Cardiac muscle cell (in vitro differentiated cells and primary cell): ENCODE results near the gene KIF6. TPM values are rescaled to one million over a fixed set of nuclear protein-coding genes. Genes with fewer than 3 reads are reported as not detected.

Experiments
- DNase-seq, 2 donors: peaks; one replicate each; pipeline versions ENCODE4 v3.0.0 to v3.0.0-alpha.2; 2010 to 2017; ENCODE audit warnings: low read depth in 1 of 2, low spot score in 1 of 2
- H3K27ac ChIP-seq: fragments of 200-600 bp; sonication (generic); 2 replicates; pipeline ENCODE4 v1.5.1; 2016
- H3K27me3 ChIP-seq: fragments of 200-600 bp; sonication (generic); 2 replicates; pipeline ENCODE4 v1.6.0; 2016; ENCODE audit warnings: control low read depth
- H3K36me3 ChIP-seq: fragments of 200-600 bp; sonication (generic); 2 replicates; pipeline ENCODE4 v1.5.1; 2016; ENCODE audit warnings: control low read depth
- H3K4me1 ChIP-seq: fragments of 200-600 bp; sonication (generic); 2 replicates; pipeline ENCODE4 v1.8.1; 2017; ENCODE audit warnings: low read depth, mild to moderate bottlenecking, mixed run types
- H3K4me3 ChIP-seq: fragments of 200-600 bp; sonication (generic); 2 replicates; pipeline ENCODE4 v1.5.1; 2016; ENCODE audit warnings: mild to moderate bottlenecking
- H3K9me3 ChIP-seq: fragments of 200-600 bp; sonication (generic); 2 replicates; pipeline ENCODE4 v1.5.1; 2017; ENCODE audit warnings: low read depth, mild to moderate bottlenecking, control low read depth
- polyA plus RNA-seq: library from polyadenylated mRNA; unstranded; fragments of >200 nt; fragmentation: Nextera tagmentation; extraction: Ambion mirVana; gene quantifications from 2 replicates; pipeline ENCODE4 v1.2.1, GENCODE V29; 2016
- total RNA-seq: library from RNA; depleted of rRNA; stranded (reverse); fragments of >200 nt; gene quantifications from 2 replicates; pipeline ENCODE4 v1.2.3, GENCODE V29; 2016
- TF ChIP-seq, protein P1 (sequence below): IDR thresholded peaks from 2 replicates; pipeline ENCODE4 v1.5.1; 2012; ENCODE audit warnings: low read depth, mild to moderate bottlenecking, low read length

KIF6 gene
- total and polyA plus RNA-seq, 2 experiments from 2014 or later, result 0.69 to 1.7 TPM

DNA sequence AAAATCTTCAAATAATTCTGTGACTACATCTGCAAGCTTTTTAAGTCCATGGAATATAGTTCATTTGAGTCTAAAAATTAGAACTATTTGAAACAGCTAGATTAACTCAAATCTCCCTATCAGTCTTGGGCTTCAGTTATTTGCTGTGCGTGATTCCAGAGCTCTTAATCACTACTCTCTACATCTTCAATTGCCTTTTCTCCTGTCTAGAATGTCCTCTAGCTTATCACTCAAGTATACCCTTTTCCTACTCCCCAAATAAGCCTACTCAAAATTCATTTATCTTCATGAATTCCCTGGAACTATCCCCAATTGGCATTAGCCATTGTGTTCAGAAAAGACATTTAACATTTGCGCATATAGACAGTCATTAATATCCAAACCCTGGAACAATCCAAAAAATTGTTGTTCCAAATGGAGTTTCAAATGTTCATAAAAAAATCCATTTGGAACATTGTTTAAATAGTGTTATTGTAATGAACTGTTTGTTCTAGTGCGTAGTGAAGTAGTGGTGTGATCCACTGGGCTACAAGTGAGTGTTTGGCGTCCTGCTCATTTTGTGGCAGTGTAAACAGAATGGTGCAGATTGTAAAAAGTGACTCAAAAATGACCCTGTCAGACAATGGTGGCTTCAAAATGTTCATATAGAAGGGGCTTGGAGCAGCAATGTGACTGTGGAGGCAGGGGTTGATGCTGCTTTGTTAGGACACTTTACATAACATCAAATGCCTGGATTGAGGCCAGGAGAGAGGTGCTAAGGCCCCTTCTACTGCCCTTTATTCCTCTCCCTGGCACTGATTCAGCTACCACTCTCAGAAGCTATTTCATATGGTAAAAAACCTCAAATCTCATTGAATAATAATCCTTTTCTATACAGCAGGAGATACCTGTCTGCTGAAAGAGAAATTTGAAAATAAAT is 122.3 kb downstream of the KIF6 start:
- TF ChIP-seq, protein P1, sequence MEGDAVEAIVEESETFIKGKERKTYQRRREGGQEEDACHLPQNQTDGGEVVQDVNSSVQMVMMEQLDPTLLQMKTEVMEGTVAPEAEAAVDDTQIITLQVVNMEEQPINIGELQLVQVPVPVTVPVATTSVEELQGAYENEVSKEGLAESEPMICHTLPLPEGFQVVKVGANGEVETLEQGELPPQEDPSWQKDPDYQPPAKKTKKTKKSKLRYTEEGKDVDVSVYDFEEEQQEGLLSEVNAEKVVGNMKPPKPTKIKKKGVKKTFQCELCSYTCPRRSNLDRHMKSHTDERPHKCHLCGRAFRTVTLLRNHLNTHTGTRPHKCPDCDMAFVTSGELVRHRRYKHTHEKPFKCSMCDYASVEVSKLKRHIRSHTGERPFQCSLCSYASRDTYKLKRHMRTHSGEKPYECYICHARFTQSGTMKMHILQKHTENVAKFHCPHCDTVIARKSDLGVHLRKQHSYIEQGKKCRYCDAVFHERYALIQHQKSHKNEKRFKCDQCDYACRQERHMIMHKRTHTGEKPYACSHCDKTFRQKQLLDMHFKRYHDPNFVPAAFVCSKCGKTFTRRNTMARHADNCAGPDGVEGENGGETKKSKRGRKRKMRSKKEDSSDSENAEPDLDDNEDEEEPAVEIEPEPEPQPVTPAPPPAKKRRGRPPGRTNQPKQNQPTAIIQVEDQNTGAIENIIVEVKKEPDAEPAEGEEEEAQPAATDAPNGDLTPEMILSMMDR, result no peak
- peaks cover 4% of the 10 kb centered on the region for H3K4me1 ChIP-seq

DNA sequence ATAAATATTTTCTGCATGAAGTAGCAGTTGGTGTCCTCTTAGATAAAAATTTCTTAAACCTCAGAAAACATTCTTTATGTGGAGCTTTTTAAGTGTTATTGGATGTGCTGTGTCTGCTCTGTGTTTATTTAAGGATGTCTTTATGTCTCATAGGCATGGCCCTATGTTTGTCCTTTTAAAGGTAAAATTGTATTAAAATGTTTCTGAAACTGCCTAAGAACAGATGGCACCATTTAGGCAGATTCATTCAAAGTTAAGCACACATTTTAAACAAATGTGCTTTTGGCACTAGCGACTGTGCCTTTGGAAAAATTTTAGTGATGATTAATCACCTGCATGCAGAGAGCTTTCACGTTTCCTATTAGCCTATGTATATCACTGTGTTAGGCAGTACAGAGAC is 125.2 kb downstream of the KIF6 start:
- H3K4me3 ChIP-seq, result no peak overlapping the region
- no peaks in the 10 kb centered on the region for H3K27me3 ChIP-seq
- TF ChIP-seq, protein P1, result no peak
- H3K27ac ChIP-seq, result no peak overlapping the region
- no peaks in the 10 kb centered on the region for H3K36me3 ChIP-seq
- DNase-seq, result no peak
- no peaks in the 10 kb centered on the region for H3K4me1 ChIP-seq
- no peaks in the 10 kb centered on the region for H3K9me3 ChIP-seq

More for the DNA sequence above, 122.3 kb downstream of the KIF6 start:
- Histone ChIP-seq H3K27ac (no peak overlapping the region), H3K9me3 (no peaks in the 10 kb centered on the region), H3K27me3 (no peaks in the 10 kb centered on the region), H3K36me3 (no peaks in the 10 kb centered on the region), H3K4me3 (no peak overlapping the region)
- no peak for DNase-seq

DNA sequence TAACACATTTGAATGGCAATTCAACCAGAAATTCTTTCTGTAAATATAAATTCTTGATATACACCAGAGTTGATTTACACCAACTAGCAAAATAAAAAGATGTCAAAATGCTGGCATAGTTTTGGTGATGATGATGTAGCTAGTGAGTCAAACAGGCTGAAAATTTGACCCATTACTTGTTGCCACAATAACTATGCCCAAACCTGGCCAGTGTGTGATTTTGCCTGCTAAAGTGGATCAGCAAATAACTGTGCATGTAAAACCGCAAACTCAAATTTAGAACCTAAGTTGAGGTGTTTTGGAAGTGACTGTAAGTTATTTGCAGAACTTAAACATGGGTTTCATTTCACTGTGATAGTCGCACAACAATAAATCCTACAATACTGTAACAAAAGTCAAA is 125.9 kb downstream of the KIF6 start:
- Histone ChIP-seq H3K4me3 (no peak overlapping the region), H3K27ac (no peak overlapping the region)
- DNase-seq, result no peak

DNA sequence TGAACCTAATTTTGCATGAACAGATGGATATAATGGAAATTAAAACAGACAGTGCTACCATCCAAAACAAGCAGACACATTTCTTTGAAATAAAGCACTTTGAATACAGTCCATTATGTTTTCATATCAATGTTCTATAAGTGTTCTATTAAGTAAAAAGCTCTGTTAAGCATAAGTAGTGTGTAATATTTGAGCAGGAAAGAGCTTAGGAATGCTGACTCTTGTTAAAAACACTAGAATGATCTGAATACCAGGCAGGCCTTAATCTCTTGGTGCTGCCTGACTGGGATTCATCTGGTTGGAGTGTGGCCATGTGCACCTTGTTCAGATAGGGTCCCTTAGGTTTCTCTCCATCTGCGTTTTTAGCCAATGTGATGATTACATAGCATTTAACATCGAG is 130.9 kb downstream of the KIF6 start:
- Histone ChIP-seq H3K27ac (no peak overlapping the region), H3K27me3 (no peaks in the 10 kb centered on the region), H3K9me3 (no peaks in the 10 kb centered on the region), H3K4me1 (no peaks in the 10 kb centered on the region), H3K4me3 (no peak overlapping the region), H3K36me3 (no peaks in the 10 kb centered on the region)
- TF ChIP-seq, protein P1, result no peak
- no peak for DNase-seq

More for the DNA sequence above, 125.9 kb downstream of the KIF6 start:
- Histone ChIP-seq H3K36me3 (no peaks in the 10 kb centered on the region), H3K9me3 (no peaks in the 10 kb centered on the region), H3K4me1 (no peaks in the 10 kb centered on the region), H3K27me3 (no peaks in the 10 kb centered on the region)
- TF ChIP-seq, protein P1, result no peak

DNA sequence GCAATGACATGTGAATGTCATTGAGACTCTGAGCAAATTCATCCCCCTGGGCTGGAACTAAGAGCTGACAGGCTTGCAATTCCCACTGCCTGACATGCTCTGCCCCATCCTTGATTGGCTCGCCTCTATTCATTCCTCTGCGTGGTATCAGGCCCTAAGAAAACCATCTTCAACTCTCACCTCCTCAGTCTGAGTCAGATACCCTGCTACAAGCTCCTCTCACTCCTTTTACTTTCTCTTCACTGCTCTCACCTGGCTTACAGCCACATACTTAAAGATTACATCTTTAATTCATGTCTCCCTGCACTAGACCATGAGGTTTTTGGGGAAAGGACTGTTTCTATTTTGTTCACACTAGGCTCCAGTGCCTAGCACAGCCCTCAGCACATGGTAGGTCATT is 131.6 kb downstream of the KIF6 start:
- Histone ChIP-seq H3K4me1 (no peaks in the 10 kb centered on the region), H3K9me3 (no peaks in the 10 kb centered on the region), H3K36me3 (no peaks in the 10 kb centered on the region), H3K27me3 (no peaks in the 10 kb centered on the region), H3K27ac (no peak overlapping the region), H3K4me3 (no peak overlapping the region)
- TF ChIP-seq, protein P1, result no peak
- no peak for DNase-seq
